Astrocyte (in vitro differentiated cells and primary cell): ENCODE data around the gene ZBTB17. TPM values are rescaled to one million over a fixed set of nuclear protein-coding genes. Genes with fewer than 3 reads are reported as not detected.

Experiments
- DNase-seq: peaks from one replicate; pipeline ENCODE4 v3.0.0-alpha.2; 2010; ENCODE audit warnings: low read depth
- FAIRE-seq: peaks from 2 replicates; lab custom pipeline; 2011; peaks lifted over from hg19 to GRCh38; lab: Jason Lieb, UNC
- H2AFZ ChIP-seq: 2 replicates; pipeline ENCODE4 v1.6.0; 2012; ENCODE audit warnings: low read depth, low read length, inconsistent platforms
- H3K27ac ChIP-seq: 2 replicates; pipeline ENCODE4 v1.5.1; 2011; ENCODE audit warnings: low read depth, low read length, inconsistent platforms
- H3K27me3 ChIP-seq: 2 replicates; pipeline ENCODE4 v1.6.0; 2011; ENCODE audit warnings: low read length, inconsistent platforms; ENCODE audit not compliant: insufficient read depth
- H3K36me3 ChIP-seq: 2 replicates; pipeline ENCODE4 v1.5.1; 2011; ENCODE audit warnings: low read length, inconsistent platforms; ENCODE audit not compliant: insufficient read depth
- H3K4me1 ChIP-seq: 2 replicates; pipeline ENCODE4 v1.5.1; 2011; ENCODE audit warnings: low read length, inconsistent platforms; ENCODE audit not compliant: insufficient read depth
- H3K4me2 ChIP-seq: 2 replicates; pipeline ENCODE4 v1.6.0; 2012; ENCODE audit warnings: low read length, inconsistent platforms
- H3K4me3 ChIP-seq: 2 replicates; pipeline ENCODE4 v1.5.1; 2011; ENCODE audit warnings: low read depth, mild to moderate bottlenecking, low read length, inconsistent platforms; ENCODE audit not compliant: insufficient read depth
- H3K79me2 ChIP-seq: 2 replicates; pipeline ENCODE4 v1.6.0; 2012; ENCODE audit warnings: mild to moderate bottlenecking, low read length, inconsistent platforms; ENCODE audit not compliant: insufficient read depth
- H3K9ac ChIP-seq: 2 replicates; pipeline ENCODE4 v1.6.0; 2012; ENCODE audit warnings: mild to moderate bottlenecking, low read length, inconsistent platforms
- H3K9me3 ChIP-seq: 2 replicates; pipeline ENCODE4 v1.5.1; 2012; ENCODE audit warnings: low read depth, mild to moderate bottlenecking, low read length, inconsistent platforms; ENCODE audit not compliant: insufficient read depth
- H4K20me1 ChIP-seq: 2 replicates; pipeline ENCODE4 v1.6.0; 2012; ENCODE audit warnings: low read length, inconsistent platforms; ENCODE audit not compliant: insufficient read depth
- H3K27ac Mint-ChIP-seq: one replicate; pipeline ENCODE4 v1.8.0; 2021; ENCODE audit warnings: mild to moderate bottlenecking, mixed read lengths; ENCODE audit not compliant: unreplicated experiment
- H3K27me3 Mint-ChIP-seq: one replicate; pipeline ENCODE4 v1.8.0; 2021; ENCODE audit warnings: low read depth, mixed read lengths; ENCODE audit not compliant: unreplicated experiment
- H3K36me3 Mint-ChIP-seq: one replicate; pipeline ENCODE4 v1.8.0; 2021; ENCODE audit warnings: low read depth, mixed read lengths; ENCODE audit not compliant: unreplicated experiment
- H3K4me1 Mint-ChIP-seq: one replicate; pipeline ENCODE4 v1.8.0; 2021; ENCODE audit warnings: low read depth, mixed read lengths; ENCODE audit not compliant: unreplicated experiment
- H3K4me3 Mint-ChIP-seq: one replicate; pipeline ENCODE4 v1.8.0; 2021; ENCODE audit warnings: mild to moderate bottlenecking, moderate library complexity, mixed read lengths; ENCODE audit not compliant: unreplicated experiment
- H3K9me3 Mint-ChIP-seq: one replicate; pipeline ENCODE4 v1.8.0; 2021; ENCODE audit warnings: mild to moderate bottlenecking, mixed read lengths; ENCODE audit not compliant: unreplicated experiment
- CTCF ChIP-seq: IDR thresholded peaks from 2 replicates; pipeline ENCODE4 v1.5.1; 2011; ENCODE audit warnings: low read depth, mild to moderate bottlenecking, inconsistent platforms, low read length, moderate library complexity; ENCODE audit not compliant: insufficient read depth
- EZH2 ChIP-seq: IDR thresholded peaks from 2 replicates; pipeline ENCODE4 v1.6.1; 2012; ENCODE audit warnings: mild to moderate bottlenecking, low read length, inconsistent platforms; ENCODE audit not compliant: insufficient read depth
- total RNA-seq: library from RNA; stranded (reverse); gene quantifications from 2 replicates; pipeline ENCODE4 v1.2.1, GENCODE V29; 2021

The ZBTB17 gene
- total RNA-seq, 1 donor from 2014 or later: 28.1 TPM

GRCh38 chr1:16017461-16018303 is 41.8 kb upstream of the ZBTB17 start, which contains the start of gene HSPB7:
TSS of gene HSPB7 (minus strand) at chr1:16018043. CDS start at chr1:16017963, 80 bp downstream.
- peak within 1 kb of the TSS; percentile 39 for H2AFZ ChIP-seq

GRCh38 chr1:16017076-16017460 is 41.2 kb upstream of the ZBTB17 start:
- Mint-ChIP-seq H3K27ac (no peak overlapping the region), H3K9me3 (peaks cover 4% of the 10 kb centered on the region), H3K4me1 (peaks cover 33% of the 10 kb centered on the region), H3K4me3 (no peak overlapping the region), H3K36me3 (no peaks in the 10 kb centered on the region), H3K27me3 (peaks cover 9% of the 10 kb centered on the region)
- no peaks in the 10 kb centered on the region for H3K36me3 ChIP-seq
- H4K20me1 ChIP-seq: no peaks in the 10 kb centered on the region
- FAIRE-seq: no peak
- H3K27ac ChIP-seq: no peak overlapping the region
- H3K9ac ChIP-seq: no peak overlapping the region
- no peaks in the 10 kb centered on the region for H3K79me2 ChIP-seq
- DNase-seq: no peak
- H3K4me1 ChIP-seq: peaks cover 49% of the 10 kb centered on the region
- H3K4me3 ChIP-seq: no peak overlapping the region
- H2AFZ ChIP-seq: no peak overlapping the region
- H3K4me2 ChIP-seq: no peak overlapping the region
- TF ChIP-seq CTCF: no peak
- no peaks in the 10 kb centered on the region for H3K9me3 ChIP-seq
- H3K27me3 ChIP-seq: no peaks in the 10 kb centered on the region

More at GRCh38 chr1:16017461-16018303, 41.8 kb upstream of the ZBTB17 start, which contains the start of gene HSPB7:
- DNase-seq (peak; percentile 60), FAIRE-seq (no peak)
- no peak within 1 kb of the TSS for H3K27ac ChIP-seq
- Mint-ChIP-seq H3K4me3 (no peak within 1 kb of the TSS), H3K27me3 (peaks cover 14% of the 10 kb centered on the region), H3K9me3 (peaks cover 4% of the 10 kb centered on the region), H3K27ac (peak within 1 kb of the TSS; percentile 66), H3K4me1 (peaks cover 30% of the 10 kb centered on the region), H3K36me3 (no peaks in the 10 kb centered on the region)
- no peak within 1 kb of the TSS for H3K4me2 ChIP-seq
- H3K79me2 ChIP-seq: no peaks in the 10 kb centered on the region
- peak within 1 kb of the TSS; percentile 43 for H3K9ac ChIP-seq
- no peaks in the 10 kb centered on the region for H3K9me3 ChIP-seq
- H3K4me1 ChIP-seq: peaks cover 42% of the 10 kb centered on the region
- no peaks in the 10 kb centered on the region for H3K27me3 ChIP-seq
- H3K4me3 ChIP-seq: no peak within 1 kb of the TSS
- H3K36me3 ChIP-seq: no peaks in the 10 kb centered on the region
- no peaks in the 10 kb centered on the region for H4K20me1 ChIP-seq
- TF ChIP-seq EZH2 (no peak), CTCF (no peak)
